ENCODE measurements around the gene DUSP1.
"Not testable (repeated sequence)": the region's sequence is repeated elsewhere in the genome, so short reads cannot be mapped to it uniquely, and the experiment has no call there.

DUSP1 gene

GRCh38 chr5:172770675-172771438 lies at the start of gene DUSP1:
Gene DUSP1 (minus strand): TSS chr5:172771195. CDS start chr5:172770952, 243 bp downstream.
- peak; percentile 99 for DNase-seq

GRCh38 chr5:172820046-172820767 lies 49.2 kb upstream of the DUSP1 start:
- DNase-seq = no peak

GRCh38 chr5:172819569-172819968 lies 48.6 kb upstream of the DUSP1 start:
- DNase-seq = no peak

- no peak for DNase-seq
Observed at GRCh38 chr5:172818081-172818480, 47.1 kb upstream of the DUSP1 start.

- no peak for DNase-seq
Observed at GRCh38 chr5:172817664-172818063, 46.7 kb upstream of the DUSP1 start.

GRCh38 chr5:172816925-172817562 lies 46.0 kb upstream of the DUSP1 start:
- DNase-seq = no peak

GRCh38 chr5:172815631-172816030 lies 44.6 kb upstream of the DUSP1 start:
- DNase-seq = no peak

GRCh38 chr5:172810996-172811395 lies 40.0 kb upstream of the DUSP1 start:
- not testable (repeated sequence) for DNase-seq

GRCh38 chr5:172809774-172810173 lies 38.8 kb upstream of the DUSP1 start:
- DNase-seq = no peak

- no peak for DNase-seq
Observed at GRCh38 chr5:172807766-172808311, 36.8 kb upstream of the DUSP1 start.

GRCh38 chr5:172806897-172807672 lies 36.1 kb upstream of the DUSP1 start:
- DNase-seq = peak; percentile 31

- no peak for DNase-seq
Observed at GRCh38 chr5:172805736-172806255, 34.8 kb upstream of the DUSP1 start.

GRCh38 chr5:172805018-172805683 lies 34.2 kb upstream of the DUSP1 start:
- no peak for DNase-seq

GRCh38 chr5:172802567-172803176 lies 31.7 kb upstream of the DUSP1 start:
- no peak for DNase-seq

- DNase-seq = no peak
Observed at GRCh38 chr5:172802112-172802511, 31.1 kb upstream of the DUSP1 start.

- DNase-seq = no peak
Observed at GRCh38 chr5:172801179-172801671, 30.2 kb upstream of the DUSP1 start.

- DNase-seq = peak; percentile 15
Observed at GRCh38 chr5:172800088-172800551, 29.1 kb upstream of the DUSP1 start.

- DNase-seq = no peak
Observed at GRCh38 chr5:172799416-172799815, 28.4 kb upstream of the DUSP1 start.

- no peak for DNase-seq
Observed at GRCh38 chr5:172798422-172799215, 27.6 kb upstream of the DUSP1 start.

GRCh38 chr5:172797771-172798191 lies 26.8 kb upstream of the DUSP1 start:
- no peak for DNase-seq
